AG08396 (cell line): ENCODE data around the gene COG2.
"Not testable (repeated sequence)": the region's sequence is repeated elsewhere in the genome, so short reads cannot be mapped to it uniquely, and the experiment has no call there.

Experiments used
- DNase-seq: peaks from one replicate; pipeline ENCODE4 v3.0.0; 2012; ENCODE audit warnings: low spot score, mixed read lengths

COG2 gene

DNA sequence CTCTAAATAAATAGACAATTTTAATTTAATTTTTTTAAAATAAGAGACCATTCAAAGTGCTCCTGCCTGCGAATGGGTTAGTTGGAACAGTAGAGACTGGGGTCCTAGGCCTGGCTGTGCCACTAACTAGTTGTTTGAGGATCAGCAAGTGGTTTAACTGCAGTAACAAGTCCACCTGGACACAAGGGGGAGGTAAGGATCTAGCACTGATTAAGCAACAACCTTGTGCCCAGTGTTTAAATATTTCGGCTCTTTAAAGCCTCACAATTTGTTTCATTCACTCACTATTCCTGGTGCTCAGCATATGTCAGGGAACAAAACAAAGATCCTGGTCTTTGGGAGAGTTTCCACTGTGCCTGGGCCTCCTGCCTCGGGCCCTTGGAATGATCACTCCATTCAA is 73.2 kb downstream of the COG2 start:
- no peak for DNase-seq

DNA sequence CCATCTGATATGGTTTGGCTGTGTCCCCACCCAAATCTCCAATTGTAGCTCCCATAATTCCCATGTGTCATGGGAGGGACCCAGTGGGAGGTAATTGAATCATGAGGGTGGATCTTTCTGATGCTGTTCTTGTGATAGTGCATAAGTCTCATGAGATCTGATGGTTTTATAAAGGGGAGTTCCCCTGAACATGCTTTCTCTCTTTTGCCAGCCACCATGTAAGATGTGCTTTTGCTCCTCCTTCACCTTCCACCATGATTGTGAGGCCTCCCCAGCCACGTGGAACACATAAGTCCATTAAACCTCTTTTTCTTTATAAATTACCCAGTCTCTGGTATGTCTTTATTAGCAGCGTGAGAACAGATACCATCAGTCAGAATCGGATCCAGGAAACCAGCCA is 74.2 kb downstream of the COG2 start:
- not testable (repeated sequence) for DNase-seq

DNA sequence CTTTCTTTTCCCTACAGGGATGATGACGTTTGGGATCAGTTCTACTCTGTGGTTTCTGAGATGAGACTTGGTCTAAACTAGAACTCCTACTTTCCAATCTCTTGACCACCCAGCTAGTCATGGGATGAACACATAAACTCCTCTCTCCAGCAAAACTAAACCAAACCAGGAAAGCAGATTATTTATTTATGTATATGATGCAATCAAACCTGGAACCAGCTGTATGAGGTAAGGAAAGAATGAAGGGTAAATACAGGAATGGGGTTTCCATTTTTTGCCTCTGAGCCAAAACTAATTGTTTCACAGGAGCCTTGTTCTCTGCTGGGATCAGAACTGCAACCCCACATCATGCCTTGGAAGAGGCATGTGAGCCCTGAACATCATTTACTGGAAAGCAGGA is 75.0 kb downstream of the COG2 start:
- DNase-seq: no peak

DNA sequence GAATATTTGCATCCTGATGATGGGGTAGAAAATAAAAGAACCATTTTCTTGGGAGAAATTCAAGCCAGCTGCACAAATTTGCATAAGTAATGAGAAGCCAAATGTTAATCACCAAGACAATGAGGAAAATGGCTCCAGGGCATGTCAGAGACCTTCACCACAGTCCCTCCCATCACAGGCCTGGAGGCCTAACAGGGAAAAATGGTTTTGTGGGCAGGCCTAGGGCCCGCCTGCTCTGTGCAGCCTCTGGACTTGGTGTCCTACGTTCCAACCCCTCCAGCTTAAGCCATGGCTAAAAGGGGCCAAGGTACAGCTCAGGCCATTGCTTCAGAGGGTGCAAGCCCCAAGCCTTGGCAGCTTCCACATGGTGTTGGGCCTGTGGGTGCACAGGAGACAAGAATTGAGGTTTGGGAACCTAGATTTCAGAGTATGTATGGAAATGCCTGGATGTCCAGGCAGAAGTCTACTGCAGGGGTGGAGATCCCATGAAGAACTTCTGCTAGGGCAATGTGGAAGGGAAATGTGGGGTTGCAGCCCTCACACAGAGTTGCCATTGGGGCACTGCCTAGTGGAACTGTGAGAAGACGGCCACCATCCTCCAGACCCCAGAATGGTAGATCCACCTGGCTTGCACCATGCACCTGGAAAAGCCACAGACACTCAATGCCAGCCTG is 79.7 kb downstream of the COG2 start:
- not testable (repeated sequence) for DNase-seq

GRCh38 chr1:230725256-230726012 is 83.2 kb downstream of the COG2 start:
- DNase-seq: no peak

GRCh38 chr1:230728710-230729392 is 86.6 kb downstream of the COG2 start:
- DNase-seq: no peak

GRCh38 chr1:230730977-230731376 is 88.7 kb downstream of the COG2 start:
- no peak for DNase-seq

- DNase-seq: no peak
Observed at GRCh38 chr1:230735447-230735846, 93.2 kb downstream of the COG2 start.

DNA sequence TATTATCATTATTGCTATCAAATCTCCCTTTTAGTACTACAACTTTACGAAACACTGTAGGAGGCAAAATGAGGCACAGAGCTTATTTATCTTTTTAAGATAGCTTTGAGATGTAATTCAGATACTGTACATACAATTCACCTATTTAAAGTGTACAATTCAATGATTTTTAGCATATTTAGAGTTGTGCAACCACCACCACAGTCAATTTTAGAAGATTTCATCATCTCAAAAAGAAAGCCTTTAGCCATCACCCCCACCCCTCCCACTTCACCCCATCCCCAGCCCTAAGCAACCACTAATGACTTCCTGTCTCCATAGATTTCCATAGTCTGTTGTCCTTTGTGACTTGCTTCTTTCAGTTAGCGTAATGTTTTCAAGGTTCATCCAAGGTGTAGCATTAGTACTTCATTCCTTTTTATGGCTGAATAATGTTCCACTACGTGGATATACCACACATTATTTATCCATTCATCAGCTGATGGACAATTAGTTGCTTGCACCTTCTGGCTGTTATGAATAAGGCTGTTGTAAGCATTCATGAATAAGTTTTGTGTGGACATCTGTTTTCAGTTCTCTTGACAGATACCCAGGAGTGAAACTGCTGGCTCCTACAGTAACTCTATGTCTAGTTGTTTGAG is 95.5 kb downstream of the COG2 start:
- DNase-seq: no peak

- no peak for DNase-seq
Observed at GRCh38 chr1:230739564-230740290, 97.4 kb downstream of the COG2 start.
